DMS 273 (cell line): Measurements from ENCODE around the gene EIF3CL.
"Not testable (repeated sequence)": the region's sequence is repeated elsewhere in the genome, so short reads cannot be mapped to it uniquely, and the experiment has no call there.

Experiments used
- DNase-seq: peaks from one replicate; lab custom pipeline; 2025; ENCODE audit not compliant: unreplicated experiment; lab: John Stamatoyannopoulos, UW

Gene EIF3CL

GRCh38 chr16:28403220-28404072 is at the start of gene EIF3CL:
Gene EIF3CL (minus strand): TSS chr16:28403841. CDS start chr16:28403618, 223 bp downstream.
- DNase-seq, result not testable (repeated sequence)

- DNase-seq, result not testable (repeated sequence)
Measured at GRCh38 chr16:28447081-28447480, 43.4 kb upstream of the EIF3CL start.

- DNase-seq, result not testable (repeated sequence)
Measured at GRCh38 chr16:28446388-28446787, 42.7 kb upstream of the EIF3CL start.

GRCh38 chr16:28443943-28444342 is 40.3 kb upstream of the EIF3CL start:
- DNase-seq, result not testable (repeated sequence)

- DNase-seq, result not testable (repeated sequence)
Measured at GRCh38 chr16:28438899-28439298, 35.3 kb upstream of the EIF3CL start.

GRCh38 chr16:28435340-28435739 is 31.7 kb upstream of the EIF3CL start:
- not testable (repeated sequence) for DNase-seq

GRCh38 chr16:28426060-28426680 is 22.5 kb upstream of the EIF3CL start:
- DNase-seq, result not testable (repeated sequence)

GRCh38 chr16:28421071-28421750 is 17.6 kb upstream of the EIF3CL start:
- DNase-seq, result not testable (repeated sequence)

- not testable (repeated sequence) for DNase-seq
Measured at GRCh38 chr16:28417033-28417432, 13.4 kb upstream of the EIF3CL start.

- not testable (repeated sequence) for DNase-seq
Measured at GRCh38 chr16:28414530-28414929, 10.9 kb upstream of the EIF3CL start.

- DNase-seq, result not testable (repeated sequence)
Measured at GRCh38 chr16:28413585-28413984, 9.9 kb upstream of the EIF3CL start.

GRCh38 chr16:28392054-28392453 is 11.6 kb downstream of the EIF3CL start:
- DNase-seq, result not testable (repeated sequence)

GRCh38 chr16:28382177-28382867 is 21.3 kb downstream of the EIF3CL start:
- not testable (repeated sequence) for DNase-seq

- DNase-seq, result not testable (repeated sequence)
Measured at GRCh38 chr16:28377822-28378221, 25.8 kb downstream of the EIF3CL start.

- not testable (repeated sequence) for DNase-seq
Measured at GRCh38 chr16:28377108-28377625, 26.5 kb downstream of the EIF3CL start.

- DNase-seq, result not testable (repeated sequence)
Measured at GRCh38 chr16:28375115-28375514, 28.5 kb downstream of the EIF3CL start.

GRCh38 chr16:28374281-28374680 is 29.4 kb downstream of the EIF3CL start:
- DNase-seq, result not testable (repeated sequence)

- DNase-seq, result not testable (repeated sequence)
Measured at GRCh38 chr16:28367926-28368325, 35.7 kb downstream of the EIF3CL start.

GRCh38 chr16:28364268-28365173 is 39.1 kb downstream of the EIF3CL start:
- not testable (repeated sequence) for DNase-seq
